K562 treated with DMSO at 1 percent for 4 hours (cell line): Measurements from ENCODE around the gene RSPRY1. TPM values are rescaled to one million over a fixed set of nuclear protein-coding genes. Genes with fewer than 3 reads are reported as not detected.

ENCODE experiments used
- total RNA-seq: library from RNA; unstranded; fragments of 300-600 nt; gene quantifications from 2 replicates; pipeline ENCODE4 v1.2.3, GENCODE V29; 2022; ENCODE audit not compliant: insufficient read depth

Gene RSPRY1
- 17.1 and 21.5 TPM in 2 replicates for total RNA-seq

GRCh38 chr16:57185945-57186871 is at the start of gene RSPRY1, which contains the start of gene PSME3IP1:
Gene RSPRY1 (plus strand): TSS chr16:57186329. CDS start chr16:57204659, 18,330 bp downstream.
Gene PSME3IP1 (minus strand): TSS chr16:57186039. CDS start chr16:57173854, 12,185 bp downstream.

GRCh38 chr16:57244767-57245471 is 58.8 kb downstream of the RSPRY1 start, which contains the start of gene ARL2BP:
Gene ARL2BP (plus strand): TSS chr16:57245259. CDS start chr16:57245368, 109 bp downstream.

GRCh38 chr16:57284209-57284951 is 98.3 kb downstream of the RSPRY1 start, which contains the start of gene PLLP:
Gene PLLP (minus strand): TSS chr16:57284672. CDS start chr16:57284540, 132 bp downstream.

Other genes with a start within 250 kb of the RSPRY1 start
- gene CETP, start 224.4 kb upstream of the RSPRY1 start, total RNA-seq, result not detected in 2 replicates
- gene NLRC5, start 196.8 kb upstream of the RSPRY1 start, total RNA-seq, result not detected in 2 replicates
- 20.9 and 22.7 TPM in 2 replicates for gene CPNE2, start 93.7 kb upstream of the RSPRY1 start, total RNA-seq
- gene PSME3IP1, start 290 bp upstream of the RSPRY1 start, total RNA-seq, result 59.2 and 65.6 TPM in 2 replicates
- 29.1 and 41.6 TPM in 2 replicates for gene ARL2BP, start 58.9 kb downstream of the RSPRY1 start, total RNA-seq
- 1.1 and 1.3 TPM in 2 replicates for gene PLLP, start 98.3 kb downstream of the RSPRY1 start, total RNA-seq
- not detected in 2 replicates for gene CCL22, start 172.5 kb downstream of the RSPRY1 start, total RNA-seq
- not detected in 2 replicates for gene CX3CL1, start 186.2 kb downstream of the RSPRY1 start, total RNA-seq
- gene CCL17, start 218.4 kb downstream of the RSPRY1 start, total RNA-seq, result not detected in 2 replicates